Fibroblast of pulmonary artery (primary cell): ENCODE measurements around the gene PHYKPL.

Experiments
- DNase-seq: peaks from one replicate; pipeline ENCODE4 v3.0.0-alpha.2; 2010; ENCODE audit warnings: low read depth
- H3K4me3 ChIP-seq: replicated peaks from 2 replicates; pipeline ENCODE4 v1.5.1; 2011; ENCODE audit warnings: low read depth, mild to moderate bottlenecking, control low read depth, low read length, moderate library complexity
- TF ChIP-seq, protein P1 (sequence below): IDR thresholded peaks from 2 replicates; pipeline ENCODE4 v1.5.1; 2011; ENCODE audit warnings: mild to moderate bottlenecking, control low read depth, low read length, inconsistent platforms; ENCODE audit errors: missing control alignments

PHYKPL gene

DNA sequence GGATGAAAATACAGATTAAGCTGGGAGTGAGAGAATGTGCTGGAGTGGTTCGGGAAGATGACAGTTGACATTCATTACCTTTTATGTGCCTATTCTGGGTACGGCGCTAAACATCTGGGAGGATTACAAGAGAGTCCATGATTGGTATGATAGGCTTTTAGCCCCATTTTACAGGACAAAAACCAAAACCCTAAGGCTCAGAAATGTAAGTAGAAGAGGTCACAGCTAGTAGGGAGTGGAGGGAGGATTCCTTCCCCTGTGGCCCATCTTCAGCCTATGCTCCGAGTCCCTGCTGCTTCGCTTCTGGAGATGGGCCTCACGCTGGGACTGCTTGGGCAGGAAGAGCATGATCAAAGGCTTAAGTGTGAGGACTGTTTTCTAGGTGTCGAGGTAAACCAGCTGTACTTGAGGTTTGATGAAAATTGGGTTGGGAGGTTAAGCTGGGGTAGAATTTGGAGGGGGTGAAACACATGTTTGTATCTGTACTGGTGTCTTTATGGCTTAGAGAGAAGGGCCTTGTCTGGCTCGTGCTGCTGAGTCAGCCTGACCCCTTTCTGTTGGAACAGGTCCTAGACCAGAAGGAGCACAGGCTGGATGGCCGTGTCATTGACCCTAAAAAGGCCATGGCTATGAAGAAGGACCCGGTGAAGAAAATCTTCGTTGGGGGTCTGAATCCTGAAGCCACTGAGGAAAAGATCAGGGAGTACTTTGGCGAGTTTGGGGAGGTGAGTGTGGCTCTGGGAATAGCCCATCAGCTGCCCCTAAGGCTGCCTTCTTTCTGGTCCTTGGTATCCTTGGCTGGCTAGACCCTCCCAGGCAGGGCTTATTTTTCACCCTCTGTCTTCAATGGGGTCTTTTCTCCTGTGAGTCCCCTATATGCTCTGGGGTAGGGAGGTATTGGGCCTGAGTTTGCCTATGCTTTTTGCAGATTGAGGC, 26.2 kb downstream of the PHYKPL start:
- TF ChIP-seq, protein P1, sequence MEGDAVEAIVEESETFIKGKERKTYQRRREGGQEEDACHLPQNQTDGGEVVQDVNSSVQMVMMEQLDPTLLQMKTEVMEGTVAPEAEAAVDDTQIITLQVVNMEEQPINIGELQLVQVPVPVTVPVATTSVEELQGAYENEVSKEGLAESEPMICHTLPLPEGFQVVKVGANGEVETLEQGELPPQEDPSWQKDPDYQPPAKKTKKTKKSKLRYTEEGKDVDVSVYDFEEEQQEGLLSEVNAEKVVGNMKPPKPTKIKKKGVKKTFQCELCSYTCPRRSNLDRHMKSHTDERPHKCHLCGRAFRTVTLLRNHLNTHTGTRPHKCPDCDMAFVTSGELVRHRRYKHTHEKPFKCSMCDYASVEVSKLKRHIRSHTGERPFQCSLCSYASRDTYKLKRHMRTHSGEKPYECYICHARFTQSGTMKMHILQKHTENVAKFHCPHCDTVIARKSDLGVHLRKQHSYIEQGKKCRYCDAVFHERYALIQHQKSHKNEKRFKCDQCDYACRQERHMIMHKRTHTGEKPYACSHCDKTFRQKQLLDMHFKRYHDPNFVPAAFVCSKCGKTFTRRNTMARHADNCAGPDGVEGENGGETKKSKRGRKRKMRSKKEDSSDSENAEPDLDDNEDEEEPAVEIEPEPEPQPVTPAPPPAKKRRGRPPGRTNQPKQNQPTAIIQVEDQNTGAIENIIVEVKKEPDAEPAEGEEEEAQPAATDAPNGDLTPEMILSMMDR, result no peak
- H3K4me3 ChIP-seq, result peak overlapping the region; percentile 80
- no peak for DNase-seq

DNA sequence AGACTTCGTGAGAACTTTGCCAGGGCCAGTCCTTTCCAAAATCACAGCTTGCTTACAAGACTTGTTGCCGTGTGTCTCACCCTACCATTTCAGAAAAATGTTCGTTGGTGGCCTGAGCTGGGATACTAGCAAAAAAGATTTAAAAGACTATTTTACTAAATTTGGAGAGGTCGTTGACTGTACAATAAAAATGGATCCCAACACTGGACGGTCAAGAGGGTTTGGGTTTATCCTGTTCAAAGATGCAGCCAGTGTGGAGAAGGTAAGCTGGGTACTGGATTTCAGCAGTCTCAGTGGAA, 26.9 kb downstream of the PHYKPL start:
- no peak for DNase-seq
- TF ChIP-seq, protein P1, result no peak
- peak overlapping the region; percentile 80 for H3K4me3 ChIP-seq

DNA sequence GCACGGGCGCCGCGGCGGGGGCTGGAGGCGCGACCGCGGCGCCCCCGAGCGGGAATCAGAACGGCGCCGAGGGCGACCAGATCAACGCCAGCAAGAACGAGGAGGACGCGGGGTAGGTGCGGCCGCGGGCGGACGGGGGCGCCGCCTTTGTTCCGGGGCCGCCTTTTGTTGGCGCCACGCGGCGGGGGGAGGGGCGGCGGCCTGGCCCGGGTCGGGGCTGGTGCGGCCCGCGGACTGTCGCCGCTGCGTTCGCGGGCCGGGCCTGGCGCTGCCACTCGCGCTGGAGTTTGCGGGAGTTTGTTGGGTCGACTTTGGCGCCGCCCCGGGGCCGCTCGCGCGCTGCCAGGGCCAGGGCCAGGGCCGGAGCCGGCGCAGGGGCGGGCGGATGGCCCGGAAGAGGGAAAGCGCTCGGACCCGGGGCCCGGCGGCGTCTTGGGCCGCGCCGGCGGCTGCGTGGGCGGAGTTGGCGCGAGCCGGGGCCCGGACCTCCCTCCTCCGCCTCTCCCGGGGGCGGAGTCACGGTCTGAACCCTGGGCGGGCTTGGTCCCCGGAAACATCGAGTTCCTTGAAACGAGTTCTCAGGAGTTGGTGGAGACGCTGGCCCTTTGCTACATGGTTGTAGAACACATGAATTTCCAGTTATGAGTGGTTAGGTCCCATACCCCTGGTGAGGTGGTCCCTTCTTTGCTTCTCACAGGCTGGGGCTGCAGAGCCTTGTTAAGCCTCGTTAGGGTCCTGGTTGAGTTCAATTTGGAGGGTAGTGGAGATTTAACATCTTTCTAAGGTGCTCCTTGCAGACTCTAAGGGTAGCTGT, 27.5 kb downstream of the PHYKPL start:
- TF ChIP-seq, protein P1, result no peak
- DNase-seq, result peak; percentile 76
- H3K4me3 ChIP-seq, result peak overlapping the region; percentile 80

DNA sequence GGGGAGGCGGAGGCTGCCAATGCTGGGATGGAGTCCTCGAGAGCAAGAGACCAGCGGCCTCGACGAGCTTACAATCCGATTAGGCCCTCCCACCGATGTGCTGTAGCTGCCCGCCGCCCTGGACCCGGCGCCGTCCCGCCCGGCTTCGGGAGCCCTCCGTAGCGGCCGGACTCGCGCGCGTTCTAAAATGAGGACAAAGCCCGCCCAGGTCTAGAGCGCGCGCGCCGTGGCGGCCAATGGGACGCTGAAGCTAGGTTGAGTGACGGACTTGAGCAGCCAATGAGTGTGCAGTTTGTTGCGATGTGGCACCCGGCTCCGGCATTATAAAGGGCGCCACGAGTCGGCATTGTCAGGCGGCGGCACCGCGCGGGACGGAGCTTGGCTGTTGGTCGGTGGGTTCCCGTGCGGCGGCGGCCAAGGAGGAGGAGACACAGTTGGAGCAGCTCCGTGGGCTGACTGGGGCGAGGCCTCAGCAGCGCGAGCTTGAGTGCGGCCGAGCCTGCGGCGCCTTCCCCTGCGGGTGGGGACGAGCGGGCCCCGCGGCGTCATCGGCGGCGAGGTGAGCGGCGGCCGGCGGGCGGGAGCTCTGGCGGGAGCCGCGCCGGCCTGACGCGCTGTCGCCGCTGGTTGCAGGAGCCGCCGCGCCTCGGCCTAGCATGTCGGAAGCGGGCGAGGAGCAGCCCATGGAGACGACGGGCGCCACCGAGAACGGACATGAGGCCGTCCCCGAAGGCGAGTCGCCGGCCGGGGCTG, 28.2 kb downstream of the PHYKPL start, which contains the start of gene HNRNPAB:
HNRNPAB (plus strand) TSS at position 352 of the 753 bp plus-strand sequence; CDS start at position 657, 305 bp downstream.
- peak; percentile 98 for DNase-seq
- peak within 1 kb of the TSS; percentile 80 for H3K4me3 ChIP-seq
- TF ChIP-seq, protein P1, result no peak

DNA sequence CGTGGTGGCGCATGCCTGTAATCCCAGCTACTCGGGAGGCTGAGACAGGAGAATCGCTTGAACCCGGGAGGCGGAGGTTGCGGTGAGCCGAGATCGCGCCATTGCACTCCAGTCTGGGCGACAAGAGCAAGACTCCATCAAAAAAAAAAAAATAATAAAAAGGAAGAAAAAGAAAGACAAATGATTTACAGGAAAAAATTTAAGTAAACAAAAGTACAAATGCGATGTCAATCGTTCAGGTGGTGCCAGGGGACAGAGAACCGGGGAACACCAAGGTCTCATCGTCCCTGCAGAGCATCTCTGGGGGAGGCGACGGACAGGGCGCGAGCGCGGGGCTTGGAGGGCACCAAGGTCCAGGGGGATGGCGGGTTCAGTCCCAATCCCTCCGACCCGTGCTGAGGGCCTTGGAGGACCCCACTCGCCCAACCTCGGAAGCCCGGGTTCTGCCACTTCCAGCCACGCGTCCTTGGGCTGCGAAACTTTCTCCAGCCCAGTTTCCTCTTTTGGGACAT, 28.9 kb downstream of the PHYKPL start:
- TF ChIP-seq, protein P1, result no peak
- DNase-seq, result no peak
- H3K4me3 ChIP-seq, result peak overlapping the region; percentile 80

DNA sequence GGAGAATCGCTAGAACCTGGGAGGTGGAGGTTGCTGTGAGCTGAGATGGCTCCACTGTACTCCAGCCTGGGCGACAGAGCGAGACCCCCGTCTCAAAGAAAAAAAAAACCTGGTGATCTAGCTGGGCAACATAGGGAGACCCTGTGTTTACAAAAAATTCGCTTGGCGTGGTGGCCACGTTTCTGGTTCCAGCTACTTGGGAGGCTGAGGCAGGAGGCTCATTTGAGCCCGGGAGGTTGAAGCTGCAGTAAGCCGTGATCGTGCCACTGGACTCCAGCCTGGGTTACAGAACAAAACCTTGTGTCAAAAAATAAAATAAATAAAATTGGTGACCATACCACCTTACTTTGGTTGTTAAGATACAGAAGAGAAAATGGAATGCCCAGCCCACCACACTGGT, 30.1 kb downstream of the PHYKPL start:
- TF ChIP-seq, protein P1, result no peak
- no peak for DNase-seq
- no peak overlapping the region for H3K4me3 ChIP-seq
